H1 (cell line): ENCODE measurements around the gene CDH2. TPM values are rescaled to one million over a fixed set of nuclear protein-coding genes. Genes with fewer than 3 reads are reported as not detected.

Source experiments
- CTCF ChIA-PET: fragments of 300-600 bp; sonication (Branson Sonifier 250); formaldehyde crosslinking; loops from one replicate; lab custom pipeline; 2021; ENCODE audit not compliant: partially characterized antibody; lab: Charles Lee
- POLR2A ChIA-PET: fragments of 300-600 bp; sonication (Branson Sonifier 250); formaldehyde crosslinking; loops from one replicate; lab custom pipeline; 2021; ENCODE audit warnings: inconsistent platforms; ENCODE audit not compliant: partially characterized antibody; lab: Charles Lee
- DNase-seq, 2 experiments: peaks; one replicate each; pipeline versions ENCODE4 v3.0.0 to v3.0.0-alpha.2; 2010 to 2022; ENCODE audit warnings: low spot score in 2 of 2, low read depth in 1 of 2, mixed read lengths in 1 of 2
- FAIRE-seq: peaks from 2 replicates; lab custom pipeline; 2011; peaks lifted over from hg19 to GRCh38; lab: Jason Lieb, UNC
- H2AFZ ChIP-seq: 2 replicates; pipeline ENCODE4 v1.8.1; 2012; ENCODE audit warnings: low read length, inconsistent platforms
- H2AK5ac ChIP-seq: 2 replicates; pipeline ENCODE4 v1.6.1; 2013; ENCODE audit warnings: low read depth, low read length
- H2BK120ac ChIP-seq: replicated peaks from 2 replicates; pipeline ENCODE3; 2013; ENCODE audit warnings: low read depth, low read length, inconsistent platforms
- H2BK12ac ChIP-seq: 2 replicates; pipeline ENCODE4 v1.6.1; 2013; ENCODE audit warnings: low read depth, low read length
- H2BK15ac ChIP-seq: 2 replicates; pipeline ENCODE4 v1.6.1; 2013; ENCODE audit warnings: low read length
- H2BK20ac ChIP-seq: 2 replicates; pipeline ENCODE4 v1.6.1; 2013; ENCODE audit warnings: low read length
- H2BK5ac ChIP-seq: 2 replicates; pipeline ENCODE4 v1.6.1; 2013; ENCODE audit warnings: low read depth, low read length
- H3K14ac ChIP-seq: 2 replicates; pipeline ENCODE4 v1.6.1; 2013; ENCODE audit warnings: inconsistent platforms; ENCODE audit not compliant: insufficient read length
- H3K18ac ChIP-seq: 2 replicates; pipeline ENCODE4 v1.6.1; 2013; ENCODE audit warnings: low read length; ENCODE audit errors: extremely low read depth
- H3K23ac ChIP-seq: 2 replicates; pipeline ENCODE4 v1.6.1; 2013; ENCODE audit warnings: inconsistent platforms; ENCODE audit not compliant: insufficient read length
- H3K23me2 ChIP-seq: 2 replicates; pipeline ENCODE4 v1.6.1; 2013; ENCODE audit warnings: low read depth, low read length
- H3K27ac ChIP-seq: 2 replicates; pipeline ENCODE4 v1.6.1; 2011; ENCODE audit warnings: low read depth, low read length, inconsistent platforms
- H3K27me3 ChIP-seq, 4 experiments: replicated peaks in 1 of 4; 1 replicate in 1 of 4; 2 replicates in 3 of 4; pipeline versions ENCODE4 v1.6.1 to v1.8.1; 2011 to 2013; ENCODE audit warnings: low read length in 3 of 4, mild to moderate bottlenecking in 3 of 4, inconsistent platforms in 2 of 4, mixed read lengths in 2 of 4, moderate library complexity in 1 of 4; ENCODE audit not compliant: control insufficient read depth in 3 of 4, insufficient read depth in 3 of 4; ENCODE audit errors: extremely low read depth in 1 of 4
- H3K36me3 ChIP-seq, 4 experiments: 2 replicates each; pipeline versions ENCODE4 v1.6.1 to v1.8.1; 2011 to 2013; ENCODE audit warnings: mild to moderate bottlenecking in 4 of 4, low read length in 3 of 4, moderate library complexity in 2 of 4, control low read depth in 1 of 4, inconsistent platforms in 1 of 4; ENCODE audit not compliant: insufficient read depth in 4 of 4, control insufficient read depth in 2 of 4
- H3K4ac ChIP-seq: replicated peaks from 2 replicates; pipeline ENCODE3; 2013; ENCODE audit warnings: low read length, low read depth, mixed read lengths, inconsistent platforms; ENCODE audit not compliant: insufficient read length
- H3K4me1 ChIP-seq, 4 experiments: replicated peaks in 1 of 4; 1 replicate in 1 of 4; 2 replicates in 3 of 4; pipeline versions ENCODE4 v1.6.1 to v1.8.1; 2011 to 2013; ENCODE audit warnings: low read length in 3 of 4, inconsistent platforms in 2 of 4, mixed read lengths in 1 of 4; ENCODE audit not compliant: insufficient read depth in 4 of 4, control insufficient read depth in 3 of 4
- H3K4me2 ChIP-seq, 2 experiments: 2 replicates each; pipeline versions ENCODE4 v1.6.1 to v1.8.1; 2011 to 2013; ENCODE audit warnings: low read depth in 2 of 2, low read length in 2 of 2, control low read depth in 1 of 2, inconsistent platforms in 1 of 2, mild to moderate bottlenecking in 1 of 2; ENCODE audit not compliant: insufficient read depth in 1 of 2
- H3K4me3 ChIP-seq, 4 experiments: fragments of 200-600, 300-600 bp in 1 of 4; sonication (generic), shearing (Covaris generic), sonication (Bioruptor Twin) in 1 of 4; 2 replicates each; pipeline versions ENCODE4 v1.5.1 to v1.8.1; 2011 to 2016; ENCODE audit warnings: low read length in 4 of 4, low read depth in 3 of 4, control low read depth in 2 of 4, inconsistent platforms in 2 of 4, mild to moderate bottlenecking in 2 of 4, mixed read lengths in 1 of 4, moderate library complexity in 1 of 4; ENCODE audit not compliant: insufficient read depth in 2 of 4; ENCODE audit errors: extremely low read depth in 1 of 4
- H3K56ac ChIP-seq: replicated peaks from 2 replicates; pipeline ENCODE3; 2013; ENCODE audit warnings: low read depth, mild to moderate bottlenecking, mixed read lengths, low read length, inconsistent platforms; ENCODE audit not compliant: insufficient read length
- H3K79me1 ChIP-seq: 2 replicates; pipeline ENCODE4 v1.6.1; 2013; ENCODE audit warnings: low read depth, low read length, control low read depth
- H3K79me2 ChIP-seq, 2 experiments: 2 replicates each; pipeline versions ENCODE4 v1.6.1 to v1.8.1; 2012 to 2013; ENCODE audit warnings: low read length in 2 of 2, mild to moderate bottlenecking in 2 of 2, inconsistent platforms in 1 of 2; ENCODE audit not compliant: insufficient read depth in 2 of 2, control insufficient read depth in 1 of 2
- H3K9ac ChIP-seq, 4 experiments: replicated peaks in 1 of 4; 1 replicate in 1 of 4; 2 replicates in 3 of 4; pipeline versions ENCODE4 v1.6.1 to v1.8.1; 2011 to 2013; ENCODE audit warnings: low read depth in 3 of 4, low read length in 3 of 4, control low read depth in 2 of 4, mild to moderate bottlenecking in 2 of 4, moderate library complexity in 2 of 4, inconsistent platforms in 1 of 4; ENCODE audit errors: extremely low read depth in 1 of 4
- H3K9me3 ChIP-seq, 2 experiments: 2 replicates each; pipeline versions ENCODE4 v1.6.1 to v1.8.1; 2012 to 2013; ENCODE audit warnings: mild to moderate bottlenecking in 2 of 2, moderate library complexity in 2 of 2, control low read depth in 1 of 2, inconsistent platforms in 1 of 2, low read depth in 1 of 2, low read length in 1 of 2, mixed read lengths in 1 of 2; ENCODE audit not compliant: insufficient read depth in 2 of 2
- H4K20me1 ChIP-seq, 2 experiments: replicated peaks in 1 of 2; 2 replicates each; pipeline versions ENCODE3 to v1.8.1; 2011 to 2013; ENCODE audit warnings: inconsistent platforms in 2 of 2, low read length in 2 of 2, mild to moderate bottlenecking in 1 of 2; ENCODE audit not compliant: insufficient read depth in 2 of 2, control insufficient read depth in 1 of 2
- H4K5ac ChIP-seq: 2 replicates; pipeline ENCODE4 v1.6.1; 2013; ENCODE audit warnings: low read length, low read depth, mixed read lengths, inconsistent platforms; ENCODE audit not compliant: insufficient read length
- H4K8ac ChIP-seq: 2 replicates; pipeline ENCODE4 v1.8.0; 2013; ENCODE audit warnings: mild to moderate bottlenecking, moderate library complexity, low read length, inconsistent platforms; ENCODE audit not compliant: insufficient read depth; ENCODE audit errors: extremely low read depth
- H4K91ac ChIP-seq: replicated peaks from 2 replicates; pipeline ENCODE3; 2013; ENCODE audit warnings: low read length, mixed read lengths, inconsistent platforms; ENCODE audit not compliant: insufficient read length
- EZH2 ChIP-seq: fragments of 200-600 bp; sonication (generic); IDR thresholded peaks from 2 replicates; pipeline ENCODE4 v1.7.1; 2012; ENCODE audit warnings: low read depth, mild to moderate bottlenecking, moderate library complexity, low read length, inconsistent platforms; ENCODE audit not compliant: severe bottlenecking
- JUND ChIP-seq: IDR thresholded peaks from 2 replicates; pipeline ENCODE4 v1.6.1; 2011; ENCODE audit warnings: mild to moderate bottlenecking, improper control_type of control experiment, low read length
- KDM4A ChIP-seq: IDR thresholded peaks from one replicate; pipeline ENCODE4 v1.7.1; 2012; ENCODE audit warnings: low read depth, mild to moderate bottlenecking, moderate library complexity, low read length, inconsistent platforms; ENCODE audit not compliant: severe bottlenecking
- ZNF274 ChIP-seq: IDR thresholded peaks from 2 replicates; pipeline ENCODE4 v1.7.0; 2012; ENCODE audit warnings: low read length, borderline replicate concordance; ENCODE audit errors: extremely low read depth
- WGBS, 2 experiments: shearing (Covaris generic) in 1 of 2; methylation state at CpG; one replicate each; pipeline versions ENCODE4 v1.1.6 to v1.1.7; 2013 to 2015; ENCODE audit warnings: low lambda C conversion rate in 2 of 2, mixed read lengths in 2 of 2, inconsistent platforms in 1 of 2, low coverage in 1 of 2, missing lambda C conversion rate in 1 of 2; ENCODE audit not compliant: insufficient replicate concordance in 2 of 2, insufficient coverage in 1 of 2, insufficient read length in 1 of 2; ENCODE audit errors: extremely low coverage in 1 of 2, missing lambda C conversion rate in 1 of 2; 5-methylcytosine and 5-hydroxymethylcytosine counted together
- polyA plus RNA-seq, 7 experiments: library from polyadenylated mRNA; depleted of rRNA in 3 of 7; stranded (reverse) in 5 of 7; unstranded in 2 of 7; fragments of >200 nt in 5 of 7; fragments of 200-250 nt in 2 of 7; gene quantifications; 1 replicate in 5 of 7; 2 replicates in 1 of 7; 4 replicates in 1 of 7; pipeline versions ENCODE4 v1.2.1 to v1.2.3, GENCODE V29; 2011 to 2013; ENCODE audit warnings: missing spikeins in 2 of 7, mixed read lengths in 2 of 7
- total RNA-seq: library from RNA; stranded (reverse); fragmentation: NEBNext Ultra II Directional; extraction: Animal tissue kit (Norgen Biotek cat#: 25700); gene quantifications from 2 replicates; pipeline ENCODE4 v1.2.1, GENCODE V29; 2021

Gene CDH2
- total and polyA plus RNA-seq, 2 of the 8 experiments (the other 6 are each of a cell fraction or from before 2014, with no cell fraction given), result 15.0 to 56.5 TPM

GRCh38 chr18:27994571-27994970, 182.4 kb downstream of the CDH2 start:
- Histone ChIP-seq H4K20me1 (no peaks in the 10 kb centered on the region), H4K8ac (no peak overlapping the region), H3K4me1 (no peaks in the 10 kb centered on the region), H3K79me1 (no peaks in the 10 kb centered on the region), H3K36me3 (no peaks in the 10 kb centered on the region; a peak in 1 of 8 replicates), H3K14ac (no peak overlapping the region), H3K18ac (no peak overlapping the region), H3K4me2 (no peak overlapping the region), H3K27ac (no peak overlapping the region), H3K23ac (no peak overlapping the region), H3K9me3 (no peaks in the 10 kb centered on the region), H4K91ac (no peak overlapping the region), H3K23me2 (no peaks in the 10 kb centered on the region; the same call in 1 of the 2 replicates), H2BK20ac (no peak overlapping the region), H3K4me3 (no peak overlapping the region), H2BK5ac (no peak overlapping the region), H4K5ac (no peak overlapping the region), H3K79me2 (no peaks in the 10 kb centered on the region), H2BK15ac (no peak overlapping the region), H2AFZ (no peak overlapping the region), H2BK12ac (no peak overlapping the region), H3K56ac (no peak overlapping the region), H3K9ac (no peak overlapping the region), H3K4ac (no peak overlapping the region), H2BK120ac (no peak overlapping the region), H3K27me3 (no peaks in the 10 kb centered on the region), H2AK5ac (no peak overlapping the region)
- 66% methylated on average over 3 of the region's 3 CpGs; no CpG with 5 or more reads in 1 of the 2 experiments for WGBS, 2 experiments
- TF ChIP-seq KDM4A (no peak), ZNF274 (no peak), JUND (no peak), EZH2 (no peak)
- DNase-seq, result no peak
- no peak for FAIRE-seq
- ChIA-PET POLR2A (no interaction called here), CTCF (interaction anchor here (0.6 to 1.4 kb wide), 3 partner anchors 10 to 434 kb away, joined by 3 to 5 read pairs (median 3); no protein-coding TSS in a partner anchor)
